Kidney epithelial cell (primary cell): Measurements from ENCODE around the gene PLA1A. TPM values are rescaled to one million over a fixed set of nuclear protein-coding genes. Genes with fewer than 3 reads are reported as not detected.

Experiments used
- DNase-seq: peaks from one replicate; pipeline ENCODE4 v3.0.0-alpha.2; 2010; ENCODE audit warnings: low read depth
- H3K27me3 ChIP-seq: 2 replicates; pipeline ENCODE4 v1.6.0; 2011; ENCODE audit warnings: low read length; ENCODE audit not compliant: control insufficient read depth, insufficient read depth
- H3K36me3 ChIP-seq: 2 replicates; pipeline ENCODE4 v1.5.1; 2011; ENCODE audit warnings: low read length; ENCODE audit not compliant: control insufficient read depth, insufficient read depth
- H3K4me3 ChIP-seq: 2 replicates; pipeline ENCODE4 v1.5.1; 2011; ENCODE audit warnings: low read depth, mild to moderate bottlenecking, control low read depth, low read length
- CTCF ChIP-seq: IDR thresholded peaks from 2 replicates; pipeline ENCODE4 v1.5.1; 2011; ENCODE audit warnings: mild to moderate bottlenecking, moderate library complexity, low read length, control low read depth, inconsistent platforms; ENCODE audit not compliant: insufficient read depth, poor library complexity, severe bottlenecking
- total RNA-seq: library from RNA; depleted of rRNA; stranded (reverse); fragments of >200 nt; gene quantifications from 2 replicates; pipeline ENCODE4 v1.2.3, GENCODE V29; 2015

PLA1A gene
- total RNA-seq, 1 donor from 2014 or later: 1.4 TPM

GRCh38 chr3:119598410-119599098 lies 869 bp downstream of the PLA1A start:
- no peak overlapping the region for H3K4me3 ChIP-seq
- DNase-seq: no peak

GRCh38 chr3:119599558-119600174 lies 2.0 kb downstream of the PLA1A start:
- H3K27me3 ChIP-seq: no peaks in the 10 kb centered on the region
- DNase-seq: no peak
- no peak overlapping the region for H3K4me3 ChIP-seq
- H3K36me3 ChIP-seq: no peaks in the 10 kb centered on the region
- no peak for TF ChIP-seq CTCF

More at GRCh38 chr3:119598410-119599098, 869 bp downstream of the PLA1A start:
- H3K27me3 ChIP-seq: no peaks in the 10 kb centered on the region
- TF ChIP-seq CTCF: no peak
- no peaks in the 10 kb centered on the region for H3K36me3 ChIP-seq

GRCh38 chr3:119600732-119601131 lies 3.0 kb downstream of the PLA1A start:
- Histone ChIP-seq H3K27me3 (no peaks in the 10 kb centered on the region), H3K4me3 (no peak overlapping the region), H3K36me3 (no peaks in the 10 kb centered on the region)
- TF ChIP-seq CTCF: peak; percentile 5
- DNase-seq: no peak

GRCh38 chr3:119601154-119601553 lies 3.5 kb downstream of the PLA1A start:
- H3K27me3 ChIP-seq: no peaks in the 10 kb centered on the region
- DNase-seq: no peak
- no peak for TF ChIP-seq CTCF
- no peaks in the 10 kb centered on the region for H3K36me3 ChIP-seq
- H3K4me3 ChIP-seq: no peak overlapping the region

- H3K27me3 ChIP-seq: no peaks in the 10 kb centered on the region
- no peak overlapping the region for H3K4me3 ChIP-seq
- H3K36me3 ChIP-seq: no peaks in the 10 kb centered on the region
- no peak for DNase-seq
- TF ChIP-seq CTCF: no peak
These were observed 5.0 kb downstream of the PLA1A start for GRCh38 chr3:119602676-119603075.
